Panc1 (cell line): Measurements from ENCODE around the gene GZMM. TPM values are rescaled to one million over a fixed set of nuclear protein-coding genes. Genes with fewer than 3 reads are reported as not detected.

Experiments
- ATAC-seq: fragments of 200-7000 bp; cut with Tn5 transposase; 2 replicates; pipeline ENCODE4 v1.9.1; 2020; ENCODE audit warnings: mild to moderate bottlenecking, moderate library complexity
- BruUV-seq: library from RNA; stranded (reverse); fragments of 400-500 nt; replicated peaks from 2 replicates; lab custom pipeline; 2021; lab: Mats Ljungman, UMichigan
- CTCF ChIA-PET: fragments of 300-600 bp; sonication (Branson Sonifier 250); formaldehyde crosslinking; loops from one replicate; lab custom pipeline; 2022; ENCODE audit warnings: antibody characterized with exemption; lab: Charles Lee
- POLR2A ChIA-PET: fragments of 300-600 bp; sonication (Branson Sonifier 250); formaldehyde crosslinking; loops from one replicate; lab custom pipeline; 2022; ENCODE audit warnings: antibody characterized with exemption; lab: Charles Lee
- DNase-seq: peaks from one replicate; pipeline ENCODE4 v3.0.0-alpha.2; 2010; ENCODE audit warnings: low read depth, low spot score
- H3K27ac ChIP-seq: 2 replicates; pipeline ENCODE4 v1.5.1; 2011; ENCODE audit warnings: mild to moderate bottlenecking, low read length, inconsistent platforms
- H3K27me3 ChIP-seq: fragments of 200-500 bp; sonication (Bioruptor generic); 2 replicates; pipeline ENCODE4 v1.6.0; 2014; ENCODE audit warnings: low read length, inconsistent platforms; ENCODE audit not compliant: control insufficient read depth, insufficient read depth
- H3K36me3 ChIP-seq: fragments of 200-500 bp; sonication (Bioruptor generic); 2 replicates; pipeline ENCODE4 v1.5.1; 2014; ENCODE audit warnings: inconsistent platforms, mild to moderate bottlenecking, low read length, moderate library complexity; ENCODE audit not compliant: control insufficient read depth, insufficient read depth
- H3K4me1 ChIP-seq: 2 replicates; pipeline ENCODE4 v1.5.1; 2011; ENCODE audit warnings: inconsistent platforms, mild to moderate bottlenecking, low read length, moderate library complexity; ENCODE audit not compliant: control insufficient read depth, insufficient read depth
- H3K4me3 ChIP-seq, 2 experiments: 2 replicates each; pipeline ENCODE4 v1.5.1; 2011 to 2012; ENCODE audit warnings: low read depth in 2 of 2, low read length in 2 of 2, mild to moderate bottlenecking in 2 of 2, inconsistent platforms in 1 of 2, moderate library complexity in 1 of 2
- H3K9me3 ChIP-seq: fragments of 200-500 bp; sonication (Bioruptor generic); 2 replicates; pipeline ENCODE4 v1.5.1; 2014; ENCODE audit warnings: low read depth, mild to moderate bottlenecking, inconsistent platforms, low read length, moderate library complexity; ENCODE audit not compliant: control insufficient read depth, insufficient read depth
- POLR2AphosphoS5 ChIP-seq: IDR thresholded peaks from 2 replicates; pipeline ENCODE4 v1.6.1; 2012; ENCODE audit warnings: mild to moderate bottlenecking, low read depth, low read length, moderate library complexity
- SIN3A ChIP-seq: IDR thresholded peaks from 2 replicates; pipeline ENCODE4 v1.6.1; 2012; ENCODE audit warnings: low read depth, mild to moderate bottlenecking, low read length, moderate library complexity, borderline replicate concordance; ENCODE audit not compliant: insufficient read depth
- TCF7L2 ChIP-seq: IDR thresholded peaks from 2 replicates; pipeline ENCODE4 v1.6.1; 2011; ENCODE audit warnings: mild to moderate bottlenecking, low read depth, low read length, inconsistent platforms
- in situ Hi-C: cut with HindIII; loops from 2 replicates; pipeline ENCODE4 v1.10.0; 2016; ENCODE audit warnings: low sequenced_read_pairs, low pct_unique_long_range_greater_than_20kb
- intact Hi-C: fragments of 100-400 bp; cut with micrococcal nuclease; formaldehyde crosslinking; loops from one replicate; pipeline ENCODE4 v1.10.0; 2022; ENCODE audit not compliant: unreplicated experiment
- total RNA-seq: library from RNA; stranded (reverse); gene quantifications from one replicate; pipeline ENCODE4 v1.2.1, GENCODE V29; 2021; ENCODE audit not compliant: unreplicated experiment
- TF ChIP-seq, protein P1 (sequence below): fragments of 450-650 bp; IDR thresholded peaks from 2 replicates; pipeline ENCODE4 v1.5.1; 2017; ENCODE audit warnings: mild to moderate bottlenecking
- TF ChIP-seq, protein P2 (sequence below), 2 experiments: IDR thresholded peaks; 2 replicates each; pipeline ENCODE4 v1.6.1; 2011 to 2012; ENCODE audit warnings: low read depth in 2 of 2, control low read depth in 1 of 2, low read length in 1 of 2, mild to moderate bottlenecking in 1 of 2, moderate library complexity in 1 of 2; ENCODE audit not compliant: insufficient read depth in 1 of 2

The GZMM gene
- total RNA-seq, 1 experiment from 2014 or later: 0.69 TPM

DNA sequence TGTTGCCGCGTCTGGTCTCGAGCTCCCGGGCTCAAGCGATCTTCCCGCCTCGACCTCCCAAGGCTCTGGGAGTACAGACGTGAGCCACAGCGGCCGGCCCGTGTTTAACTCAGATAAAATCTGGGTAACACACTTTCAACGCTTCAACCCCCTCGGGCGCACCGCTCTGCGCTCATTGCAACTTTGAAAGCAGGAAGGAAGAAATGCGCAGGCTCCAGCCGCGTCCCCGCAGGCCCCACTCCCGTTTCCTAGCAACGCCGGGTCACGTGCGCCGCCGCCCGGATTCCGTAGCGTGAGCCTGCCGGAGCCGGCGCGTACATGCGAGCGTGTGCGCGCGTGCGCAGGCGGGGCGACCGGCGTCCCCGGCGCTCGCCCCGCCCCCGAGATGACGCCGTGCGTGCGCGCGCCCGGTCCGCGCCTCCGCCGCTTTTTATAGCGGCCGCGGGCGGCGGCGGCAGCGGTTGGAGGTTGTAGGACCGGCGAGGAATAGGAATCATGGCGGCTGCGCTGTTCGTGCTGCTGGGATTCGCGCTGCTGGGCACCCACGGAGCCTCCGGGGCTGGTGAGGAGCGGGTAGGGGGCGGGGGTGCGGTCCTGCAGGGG is 28.4 kb downstream of the GZMM start, which contains the start of gene BSG:
BSG (plus strand) TSS at position 457 of the 603 bp plus-strand sequence; CDS start at position 496, 39 bp downstream.
- ChIA-PET CTCF (interaction anchor here (0.5 kb wide), 1 partner anchor 16 kb away, joined by 4 read pairs; no protein-coding TSS in a partner anchor), POLR2A (no interaction called here)
- BruUV-seq: no TSS peak
- peaks cover 8% of the 10 kb centered on the region; the same call in 1 of the 2 replicates for H3K36me3 ChIP-seq
- ATAC-seq (peak; percentile 78), DNase-seq (peak; percentile 82)
- in situ Hi-C loops: no loop called here
- H3K27ac ChIP-seq: peak within 1 kb of the TSS; percentile 97
- intact Hi-C loops: no loop called here
- TF ChIP-seq SIN3A: 0 out of 2 replicates have a peak, but pooled peaks have one; percentile 1
- TF ChIP-seq TCF7L2: peak; percentile 68; the same call in 1 of the 2 replicates
- TF ChIP-seq, protein P1, sequence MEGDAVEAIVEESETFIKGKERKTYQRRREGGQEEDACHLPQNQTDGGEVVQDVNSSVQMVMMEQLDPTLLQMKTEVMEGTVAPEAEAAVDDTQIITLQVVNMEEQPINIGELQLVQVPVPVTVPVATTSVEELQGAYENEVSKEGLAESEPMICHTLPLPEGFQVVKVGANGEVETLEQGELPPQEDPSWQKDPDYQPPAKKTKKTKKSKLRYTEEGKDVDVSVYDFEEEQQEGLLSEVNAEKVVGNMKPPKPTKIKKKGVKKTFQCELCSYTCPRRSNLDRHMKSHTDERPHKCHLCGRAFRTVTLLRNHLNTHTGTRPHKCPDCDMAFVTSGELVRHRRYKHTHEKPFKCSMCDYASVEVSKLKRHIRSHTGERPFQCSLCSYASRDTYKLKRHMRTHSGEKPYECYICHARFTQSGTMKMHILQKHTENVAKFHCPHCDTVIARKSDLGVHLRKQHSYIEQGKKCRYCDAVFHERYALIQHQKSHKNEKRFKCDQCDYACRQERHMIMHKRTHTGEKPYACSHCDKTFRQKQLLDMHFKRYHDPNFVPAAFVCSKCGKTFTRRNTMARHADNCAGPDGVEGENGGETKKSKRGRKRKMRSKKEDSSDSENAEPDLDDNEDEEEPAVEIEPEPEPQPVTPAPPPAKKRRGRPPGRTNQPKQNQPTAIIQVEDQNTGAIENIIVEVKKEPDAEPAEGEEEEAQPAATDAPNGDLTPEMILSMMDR: no peak
- peak; percentile 95 for TF ChIP-seq POLR2AphosphoS5
- peaks cover 19% of the 10 kb centered on the region for H3K4me1 ChIP-seq
- H3K27me3 ChIP-seq: no peaks in the 10 kb centered on the region
- no peaks in the 10 kb centered on the region for H3K9me3 ChIP-seq
- peak within 1 kb of the TSS; percentile 87 to 94 for H3K4me3 ChIP-seq

DNA sequence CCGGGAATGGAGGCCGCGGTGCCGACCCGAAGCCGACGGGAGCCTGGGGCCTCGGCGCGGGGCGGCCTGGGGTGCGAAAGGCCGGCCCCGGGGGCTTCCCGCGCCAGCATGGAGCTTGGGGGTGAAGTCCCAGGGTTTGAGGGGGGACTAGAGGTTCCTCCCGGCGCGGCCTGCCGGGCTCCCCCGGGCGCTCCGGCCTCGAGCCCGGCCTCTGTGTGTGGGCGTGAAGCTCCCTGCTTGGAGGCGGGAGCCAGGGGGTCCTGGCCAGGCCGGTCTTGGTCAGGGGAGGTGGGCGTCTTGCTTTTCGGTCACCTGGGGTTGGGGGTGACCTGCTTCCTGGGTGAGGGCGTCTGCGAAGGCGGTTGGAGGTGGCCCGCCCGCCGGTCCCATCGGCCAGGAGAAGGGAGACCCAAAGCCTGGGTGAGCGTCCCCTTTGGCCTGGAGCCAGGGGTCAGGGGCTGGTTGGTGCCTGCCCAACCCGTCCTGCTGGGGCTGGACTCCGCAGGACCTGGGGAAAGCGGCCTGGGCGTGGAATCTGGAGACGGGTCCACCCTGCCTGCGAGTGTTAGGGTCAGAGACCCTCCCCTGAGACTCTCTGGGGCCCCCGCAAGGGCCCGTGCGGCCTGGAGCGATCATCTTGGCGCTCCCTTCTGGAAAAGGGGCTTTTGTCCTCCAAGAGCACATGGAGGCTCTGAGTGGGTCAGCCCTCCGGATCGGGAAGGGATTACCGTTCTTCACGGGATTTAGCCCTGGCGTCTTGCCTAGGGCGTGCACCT is 29.1 kb downstream of the GZMM start:
- Histone ChIP-seq H3K4me3 (peak overlapping the region; percentile 87 to 94), H3K4me1 (peaks cover 19% of the 10 kb centered on the region), H3K27me3 (no peaks in the 10 kb centered on the region), H3K36me3 (peaks cover 8% of the 10 kb centered on the region; the same call in 1 of the 2 replicates), H3K9me3 (no peaks in the 10 kb centered on the region), H3K27ac (peak overlapping the region; percentile 88)
- BruUV-seq: TSS peak; percentile 85
- in situ Hi-C loops: no loop called here
- ATAC-seq (peak; percentile 1; the same call in 1 of the 2 replicates), DNase-seq (no peak)
- CTCF ChIA-PET: interaction anchor here (0.5 kb wide), 1 partner anchor 56 kb away, joined by 3 read pairs; no protein-coding TSS in a partner anchor
- TF ChIP-seq SIN3A: peak; percentile 34; the same call in 1 of the 2 replicates
- TF ChIP-seq, protein P1: no peak
- POLR2A ChIA-PET: no interaction called here
- intact Hi-C loops: no loop called here

DNA sequence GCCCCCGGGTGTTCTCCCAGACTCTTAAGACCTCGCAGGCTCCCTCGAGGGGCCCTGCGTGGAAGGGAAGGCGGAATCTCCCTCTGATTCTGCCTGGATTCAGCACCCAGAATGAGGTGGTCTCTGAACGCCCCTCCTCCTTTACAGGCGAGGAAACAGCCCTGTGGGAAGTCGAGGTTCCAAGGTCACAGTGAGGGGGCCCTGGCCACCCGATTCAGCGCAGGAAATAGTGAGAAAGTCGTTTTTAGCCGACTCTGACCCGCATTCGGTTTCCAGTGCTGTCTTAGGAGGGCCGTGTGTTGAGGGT is 29.6 kb downstream of the GZMM start:
- Histone ChIP-seq H3K4me3 (peak overlapping the region; percentile 87 to 94), H3K4me1 (peaks cover 19% of the 10 kb centered on the region), H3K9me3 (no peaks in the 10 kb centered on the region), H3K36me3 (peaks cover 8% of the 10 kb centered on the region; the same call in 1 of the 2 replicates), H3K27me3 (no peaks in the 10 kb centered on the region), H3K27ac (peak overlapping the region; percentile 88)
- intact Hi-C loops: no loop called here
- no peak for ATAC-seq
- no TSS peak for BruUV-seq
- DNase-seq: no peak
- POLR2A ChIA-PET: no interaction called here
- CTCF ChIA-PET: no interaction called here
- in situ Hi-C loops: no loop called here
- TF ChIP-seq TCF7L2 (no peak), POLR2AphosphoS5 (no peak), SIN3A (no peak)
- TF ChIP-seq, protein P1: no peak
- TF ChIP-seq, protein P2, sequence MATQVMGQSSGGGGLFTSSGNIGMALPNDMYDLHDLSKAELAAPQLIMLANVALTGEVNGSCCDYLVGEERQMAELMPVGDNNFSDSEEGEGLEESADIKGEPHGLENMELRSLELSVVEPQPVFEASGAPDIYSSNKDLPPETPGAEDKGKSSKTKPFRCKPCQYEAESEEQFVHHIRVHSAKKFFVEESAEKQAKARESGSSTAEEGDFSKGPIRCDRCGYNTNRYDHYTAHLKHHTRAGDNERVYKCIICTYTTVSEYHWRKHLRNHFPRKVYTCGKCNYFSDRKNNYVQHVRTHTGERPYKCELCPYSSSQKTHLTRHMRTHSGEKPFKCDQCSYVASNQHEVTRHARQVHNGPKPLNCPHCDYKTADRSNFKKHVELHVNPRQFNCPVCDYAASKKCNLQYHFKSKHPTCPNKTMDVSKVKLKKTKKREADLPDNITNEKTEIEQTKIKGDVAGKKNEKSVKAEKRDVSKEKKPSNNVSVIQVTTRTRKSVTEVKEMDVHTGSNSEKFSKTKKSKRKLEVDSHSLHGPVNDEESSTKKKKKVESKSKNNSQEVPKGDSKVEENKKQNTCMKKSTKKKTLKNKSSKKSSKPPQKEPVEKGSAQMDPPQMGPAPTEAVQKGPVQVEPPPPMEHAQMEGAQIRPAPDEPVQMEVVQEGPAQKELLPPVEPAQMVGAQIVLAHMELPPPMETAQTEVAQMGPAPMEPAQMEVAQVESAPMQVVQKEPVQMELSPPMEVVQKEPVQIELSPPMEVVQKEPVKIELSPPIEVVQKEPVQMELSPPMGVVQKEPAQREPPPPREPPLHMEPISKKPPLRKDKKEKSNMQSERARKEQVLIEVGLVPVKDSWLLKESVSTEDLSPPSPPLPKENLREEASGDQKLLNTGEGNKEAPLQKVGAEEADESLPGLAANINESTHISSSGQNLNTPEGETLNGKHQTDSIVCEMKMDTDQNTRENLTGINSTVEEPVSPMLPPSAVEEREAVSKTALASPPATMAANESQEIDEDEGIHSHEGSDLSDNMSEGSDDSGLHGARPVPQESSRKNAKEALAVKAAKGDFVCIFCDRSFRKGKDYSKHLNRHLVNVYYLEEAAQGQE (IDR thresholded peaks at IDR 0.05; ENCODE audit: insufficient read depth in 1 of 2, low read depth in 2 of 2, low read length in 1 of 2): no peak
